GM21737 (cell line): ENCODE data around the gene ICAM5.

ENCODE experiments used
- ATAC-seq: cut with Tn5 transposase; IDR thresholded peaks from one replicate; pipeline ENCODE4 v1.9.1; 2021; ENCODE audit warnings: mild to moderate bottlenecking, moderate library complexity; ENCODE audit not compliant: unreplicated experiment

Gene ICAM5

GRCh38 chr19:10339977-10340376 lies 50.2 kb downstream of the ICAM5 start:
- no peak for ATAC-seq

GRCh38 chr19:10343495-10343894 lies 53.7 kb downstream of the ICAM5 start:
- no peak for ATAC-seq

- ATAC-seq: no peak
These were observed 55.0 kb downstream of the ICAM5 start for GRCh38 chr19:10344780-10345179.
